GM18907 (cell line): ENCODE results near the gene TNFRSF8.
"Not testable (repeated sequence)": the region's sequence is repeated elsewhere in the genome, so short reads cannot be mapped to it uniquely, and the experiment has no call there.

Experiments used
- ATAC-seq: cut with Tn5 transposase; IDR thresholded peaks from one replicate; pipeline ENCODE4 v1.9.1; 2021; ENCODE audit warnings: mild to moderate bottlenecking, moderate library complexity; ENCODE audit not compliant: unreplicated experiment

Gene TNFRSF8

GRCh38 chr1:12063141-12064072 is at the start of gene TNFRSF8:
TSS of gene TNFRSF8 (plus strand) at chr1:12063303. CDS start at chr1:12063599, 296 bp downstream.
- no peak for ATAC-seq

DNA sequence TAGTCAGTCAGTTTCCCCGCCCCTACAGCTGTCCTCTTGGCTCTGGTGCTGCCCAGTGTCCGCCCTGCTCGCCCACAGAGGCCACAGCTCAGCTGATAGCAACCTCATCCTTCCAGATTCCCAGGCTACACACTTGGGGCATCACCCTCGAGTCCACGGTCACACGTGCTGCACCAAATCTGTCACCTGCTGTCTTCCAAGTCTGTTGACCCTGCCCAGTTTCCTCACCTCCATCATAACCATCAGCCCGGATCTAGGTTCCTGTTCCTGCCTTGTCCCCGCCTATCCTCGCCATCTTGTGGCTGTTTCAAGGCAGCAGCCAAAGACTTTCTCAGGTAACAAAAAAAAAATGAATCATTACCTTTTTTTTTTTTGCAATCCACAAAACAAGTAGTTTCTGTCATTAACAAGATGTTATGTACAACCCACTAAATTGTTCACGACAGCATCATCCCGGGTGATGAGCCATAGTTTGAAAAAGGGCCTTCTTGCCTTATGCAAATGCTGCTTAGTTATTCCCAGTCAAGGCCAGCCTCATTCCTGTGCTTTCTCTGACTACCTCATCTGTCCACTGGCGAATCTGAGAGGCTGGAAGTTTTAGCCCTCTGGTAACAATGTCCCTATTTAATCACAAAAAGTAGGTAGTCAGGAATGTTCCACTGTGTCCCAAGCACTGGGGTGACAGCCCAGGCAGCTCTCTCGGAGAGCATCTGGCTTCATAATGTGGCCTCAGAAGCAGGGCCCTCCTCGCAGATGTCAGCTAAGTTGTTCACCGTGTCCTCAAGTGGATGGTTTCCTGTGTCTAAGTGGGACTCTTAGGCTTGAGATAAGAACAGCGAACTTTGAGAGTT is 48.7 kb upstream of the TNFRSF8 start:
- ATAC-seq = no peak

GRCh38 chr1:12015001-12015491 is 48.1 kb upstream of the TNFRSF8 start:
- no peak for ATAC-seq

DNA sequence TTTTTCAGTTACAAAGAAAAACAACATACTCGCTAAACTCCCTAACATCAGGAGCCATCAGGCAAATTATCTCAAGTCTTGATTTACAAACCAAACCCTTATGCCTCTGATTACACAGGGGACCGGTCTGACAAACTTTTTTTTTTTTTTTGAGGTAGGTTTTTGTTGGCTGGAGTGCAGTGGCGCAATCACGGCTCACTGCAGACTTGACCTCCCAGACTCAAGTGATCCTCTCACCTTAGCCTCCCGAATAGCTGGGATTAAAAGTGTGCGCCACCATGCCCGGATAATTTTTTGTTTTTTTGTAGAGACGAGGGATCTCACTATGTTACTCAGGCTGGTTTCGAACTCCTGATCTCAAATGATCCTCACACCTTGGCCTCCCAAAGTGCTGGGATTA is 47.6 kb upstream of the TNFRSF8 start:
- ATAC-seq = no peak

GRCh38 chr1:12016182-12016581 is 46.9 kb upstream of the TNFRSF8 start:
- ATAC-seq = no peak

- ATAC-seq = peak; percentile 7
These were observed 43.1 kb upstream of the TNFRSF8 start for GRCh38 chr1:12019858-12020509.

DNA sequence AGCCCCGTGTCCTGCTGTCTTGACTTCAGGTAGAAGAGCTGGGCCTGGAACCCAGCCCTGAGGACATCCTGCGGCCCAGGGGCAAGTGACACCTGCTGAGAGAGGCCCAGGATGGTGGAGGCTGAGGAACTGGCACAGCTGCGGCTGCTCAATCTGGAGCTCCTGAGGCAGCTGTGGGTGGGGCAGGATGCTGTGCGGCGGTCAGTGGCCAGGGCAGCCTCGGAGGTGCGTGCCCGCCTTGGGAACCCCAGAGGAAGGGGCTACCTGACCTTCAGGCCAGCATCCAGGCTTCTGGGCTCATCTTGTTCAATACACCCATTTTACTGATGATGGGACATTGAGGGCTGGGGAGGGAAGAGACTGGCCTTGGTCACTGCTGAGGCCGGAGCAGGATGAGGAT is 41.5 kb upstream of the TNFRSF8 start:
- ATAC-seq = no peak

DNA sequence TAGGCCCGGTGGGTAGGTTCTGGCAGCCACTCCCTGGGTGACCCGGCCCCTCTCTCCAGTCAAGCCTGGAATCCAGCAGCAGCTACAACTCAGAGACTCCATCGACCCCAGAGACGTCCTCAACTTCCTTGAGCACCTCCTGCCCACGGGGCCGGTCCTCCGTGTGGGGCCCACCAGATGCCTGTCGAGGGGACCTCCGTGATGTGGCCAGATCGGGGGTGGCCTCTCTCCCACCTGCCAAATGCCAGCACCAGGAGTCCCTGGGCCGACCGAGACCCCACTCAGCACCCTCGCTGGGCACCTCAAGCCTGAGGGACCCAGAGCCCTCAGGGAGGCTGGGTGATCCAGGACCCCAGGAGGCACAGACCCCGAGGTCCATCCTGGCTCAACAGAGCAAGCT is 41.1 kb upstream of the TNFRSF8 start:
- ATAC-seq = no peak

DNA sequence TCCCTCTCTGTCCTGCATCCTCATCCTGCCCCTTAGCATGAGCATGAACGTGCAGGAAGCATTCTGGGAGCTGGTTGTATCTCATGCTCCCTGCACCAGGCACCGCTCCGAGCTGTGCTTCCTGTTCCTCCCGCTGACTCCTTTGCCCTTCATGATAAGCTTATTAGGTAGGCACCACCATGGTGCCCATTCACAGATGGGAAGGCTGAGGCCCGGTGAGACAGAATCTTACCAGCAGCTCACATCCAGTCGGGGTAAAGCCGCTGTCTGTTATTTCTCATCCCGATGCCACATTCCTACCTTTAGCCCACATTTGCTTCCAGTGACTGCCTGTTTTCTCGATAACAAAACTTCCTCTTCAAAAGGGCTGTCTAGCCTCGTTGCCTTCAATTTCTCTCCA is 36.5 kb upstream of the TNFRSF8 start:
- ATAC-seq = no peak

DNA sequence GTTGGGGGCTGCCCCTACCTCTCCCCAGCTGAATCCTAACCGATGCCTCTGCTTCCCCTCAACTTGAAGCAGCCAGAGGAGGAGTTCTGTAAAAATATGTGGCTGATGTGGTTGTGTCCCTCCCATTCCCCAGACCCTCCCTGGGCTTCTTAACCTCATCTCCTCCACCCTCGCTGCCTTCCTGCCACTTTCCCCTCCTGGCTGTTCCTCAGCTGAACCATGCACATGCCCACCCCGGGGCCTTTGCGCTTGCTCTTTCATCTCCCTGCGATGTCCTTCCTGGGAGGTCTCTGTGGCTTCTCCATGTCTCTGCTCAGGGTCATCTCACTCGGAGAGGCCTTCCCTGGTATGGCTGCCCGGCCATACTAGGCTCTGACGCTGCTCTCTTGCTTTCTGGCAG is 34.9 kb upstream of the TNFRSF8 start:
- ATAC-seq = no peak

DNA sequence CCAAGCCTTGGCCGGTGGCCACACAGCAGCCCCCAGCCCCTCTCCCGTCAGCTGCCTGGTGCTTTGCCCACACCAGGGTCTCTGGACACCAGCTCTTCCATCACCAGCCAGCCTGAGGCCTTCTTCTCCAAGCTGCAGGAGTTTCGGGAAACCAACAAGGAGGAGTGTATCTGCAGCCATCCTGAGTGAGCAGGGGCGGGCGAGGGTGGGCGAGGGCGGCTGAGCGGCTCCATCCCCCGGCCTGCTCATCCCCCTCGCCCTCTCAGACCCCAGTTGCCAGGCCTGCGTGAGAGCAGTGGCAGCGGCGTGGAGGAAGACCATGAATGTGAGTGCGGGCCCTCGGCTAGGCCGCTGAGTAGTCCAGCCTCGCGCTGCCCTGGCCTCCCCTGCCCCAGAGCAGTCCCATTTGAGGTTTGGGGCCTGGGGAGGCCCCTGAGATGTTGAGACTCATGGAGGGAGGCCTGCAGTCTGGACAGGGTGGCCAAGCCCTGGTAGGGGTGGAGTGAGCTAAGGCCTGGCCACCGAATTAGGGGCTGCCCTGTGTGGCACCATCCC is 34.1 kb upstream of the TNFRSF8 start:
- no peak for ATAC-seq

- no peak for ATAC-seq
These were observed 33.3 kb upstream of the TNFRSF8 start for GRCh38 chr1:12029720-12030339.

GRCh38 chr1:12031039-12031980 is 31.8 kb upstream of the TNFRSF8 start:
- ATAC-seq = no peak

DNA sequence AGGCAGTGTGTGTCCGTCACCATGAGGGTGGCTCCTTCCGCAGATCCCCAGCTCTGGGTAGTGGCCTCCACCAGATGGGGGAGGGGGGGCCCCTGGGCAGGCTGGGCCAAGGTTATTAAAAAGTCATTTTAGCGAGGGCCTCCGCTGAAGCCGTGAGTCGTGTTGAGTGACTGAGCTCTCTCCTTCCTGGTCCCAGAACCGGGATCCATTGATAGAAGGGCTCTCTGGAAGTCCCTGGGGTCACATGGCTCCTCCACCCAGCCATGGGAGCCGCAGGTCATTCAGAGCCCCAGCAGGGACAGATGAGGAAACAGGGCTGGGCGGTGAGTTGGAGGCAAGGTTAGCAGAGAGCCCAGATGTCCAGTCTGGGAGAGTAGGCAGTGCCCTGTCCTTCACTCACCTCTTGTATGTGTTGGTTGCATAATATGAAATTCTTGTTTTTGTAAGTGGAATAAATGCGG is 30.9 kb upstream of the TNFRSF8 start:
- no peak for ATAC-seq

GRCh38 chr1:12033441-12033840 is 29.7 kb upstream of the TNFRSF8 start:
- not testable (repeated sequence) for ATAC-seq

- ATAC-seq = no peak
These were observed 28.7 kb upstream of the TNFRSF8 start for GRCh38 chr1:12034381-12034801.

DNA sequence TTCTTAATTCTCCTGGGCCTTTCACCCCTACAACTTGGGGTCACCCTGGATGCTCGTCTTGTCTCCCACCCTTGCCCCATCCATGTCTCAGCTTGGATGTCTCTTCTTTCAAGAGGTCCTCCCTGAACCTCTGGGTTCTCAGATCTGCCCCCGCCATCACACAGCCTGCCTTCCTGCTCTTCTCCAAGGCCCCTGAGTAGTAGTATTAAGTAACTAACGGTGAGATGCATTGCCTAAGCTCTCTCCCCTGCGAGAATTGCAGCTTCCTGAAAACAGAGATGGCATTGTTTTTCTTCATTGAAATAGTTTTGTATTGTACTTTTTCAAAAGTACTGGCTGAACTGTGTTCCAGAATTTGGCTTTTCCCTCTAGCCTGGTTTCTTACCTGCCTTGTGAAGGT is 27.8 kb upstream of the TNFRSF8 start:
- no peak for ATAC-seq

DNA sequence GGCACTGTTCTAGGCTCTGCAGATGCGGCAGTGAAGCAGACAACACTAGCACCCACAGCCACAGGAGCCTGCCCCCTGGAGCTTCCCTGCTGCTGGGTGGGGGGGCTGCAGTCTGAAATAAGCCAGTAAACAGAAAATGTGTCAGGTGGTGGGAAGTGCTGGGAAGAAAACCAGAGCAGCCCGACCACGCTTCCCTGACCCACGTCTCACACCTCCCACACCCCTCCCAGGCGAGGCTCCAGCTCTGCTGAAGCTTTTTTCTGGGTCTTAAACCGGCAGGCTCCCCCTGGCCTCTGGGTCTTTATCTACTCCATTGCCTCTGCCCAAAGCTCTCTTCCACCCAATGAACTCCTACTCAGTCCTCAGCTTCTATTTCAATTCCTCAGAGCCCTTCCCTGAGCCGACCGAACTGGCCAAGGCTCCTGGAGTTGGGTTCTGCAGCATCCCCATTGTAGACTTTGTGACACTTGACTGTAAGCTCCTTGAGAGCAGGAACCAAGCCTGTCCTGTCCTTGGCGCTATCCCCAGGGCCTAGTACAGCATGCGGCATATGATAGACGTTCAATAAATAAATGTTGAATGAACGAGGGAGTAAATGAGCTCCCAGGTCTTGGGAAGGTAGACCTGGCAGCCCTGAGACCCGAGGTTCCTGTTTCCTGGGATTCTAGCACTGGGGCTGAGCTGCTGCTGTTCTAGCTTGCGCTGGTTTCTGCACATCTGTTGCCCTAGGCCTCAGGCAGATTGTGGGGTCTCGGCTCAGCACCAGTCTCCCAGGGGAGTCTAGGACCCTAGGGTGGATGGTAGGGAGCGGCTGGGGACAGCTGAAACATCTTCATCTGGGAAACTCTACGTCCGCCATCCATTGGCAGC is 25.4 kb upstream of the TNFRSF8 start:
- no peak for ATAC-seq
